GM23338 (cell line): ENCODE measurements around the gene GPR37L1. TPM values are rescaled to one million over a fixed set of nuclear protein-coding genes. Genes with fewer than 3 reads are reported as not detected.

Source experiments
- ATAC-seq: fragments of 200-7000 bp; cut with Tn5 transposase; 3 replicates; pipeline ENCODE4 v1.9.1; 2020
- DNase-seq: peaks from one replicate; pipeline ENCODE4 v3.0.0-alpha.2; 2015; ENCODE audit warnings: low spot score
- H2AFZ ChIP-seq: fragments of 200-600 bp; sonication (generic); 2 replicates; pipeline ENCODE4 v1.8.0; 2016; ENCODE audit warnings: antibody characterized with exemption, mild to moderate bottlenecking, moderate library complexity
- H3F3A ChIP-seq: fragments of 200-600 bp; sonication (generic); replicated peaks from 2 replicates; pipeline ENCODE4 v1.8.0; 2017; ENCODE audit warnings: antibody characterized with exemption, mixed run types, low read depth
- H3K27ac ChIP-seq: fragments of 200-600 bp; sonication (generic); 2 replicates; pipeline ENCODE4 v1.6.1; 2016; ENCODE audit warnings: low read depth
- H3K27me3 ChIP-seq: fragments of 200-600 bp; sonication (generic); 2 replicates; pipeline ENCODE4 v1.8.0; 2016; ENCODE audit warnings: mild to moderate bottlenecking, mixed run types, moderate library complexity; ENCODE audit not compliant: insufficient read depth
- H3K36me3 ChIP-seq: fragments of 200-600 bp; sonication (generic); 2 replicates; pipeline ENCODE4 v1.8.0; 2016; ENCODE audit warnings: mild to moderate bottlenecking; ENCODE audit not compliant: insufficient read depth
- H3K4me1 ChIP-seq: fragments of 200-600 bp; sonication (generic); 2 replicates; pipeline ENCODE4 v1.8.0; 2016; ENCODE audit warnings: mild to moderate bottlenecking, moderate library complexity; ENCODE audit not compliant: insufficient read depth
- H3K4me2 ChIP-seq: fragments of 200-600 bp; sonication (generic); 2 replicates; pipeline ENCODE4 v1.7.1; 2017; ENCODE audit warnings: mixed run types
- H3K4me3 ChIP-seq: fragments of 200-600 bp; sonication (generic); 2 replicates; pipeline ENCODE4 v1.6.1; 2016; ENCODE audit warnings: mixed run types
- H3K79me2 ChIP-seq: fragments of 200-600 bp; sonication (generic); replicated peaks from 2 replicates; pipeline ENCODE4 v1.8.0; 2017; ENCODE audit warnings: mild to moderate bottlenecking; ENCODE audit not compliant: insufficient read depth
- H3K9me2 ChIP-seq: fragments of 200-600 bp; sonication (generic); 2 replicates; pipeline ENCODE4 v1.8.0; 2017; ENCODE audit not compliant: insufficient read depth
- H4K20me1 ChIP-seq: fragments of 200-600 bp; sonication (generic); replicated peaks from 2 replicates; pipeline ENCODE4 v1.8.0; 2017; ENCODE audit warnings: mild to moderate bottlenecking; ENCODE audit not compliant: insufficient read depth
- H3K27ac Mint-ChIP-seq: 2 replicates; pipeline ENCODE4 v1.8.0; 2020; ENCODE audit warnings: inconsistent platforms, mild to moderate bottlenecking, moderate library complexity, mixed read lengths
- H3K27me3 Mint-ChIP-seq: 3 replicates; pipeline ENCODE4 v1.8.0; 2022; ENCODE audit warnings: low read depth, mild to moderate bottlenecking, moderate library complexity, mixed read lengths, inconsistent platforms; ENCODE audit not compliant: insufficient read depth, poor library complexity
- H3K36me3 Mint-ChIP-seq: 3 replicates; pipeline ENCODE4 v1.8.0; 2021; ENCODE audit warnings: low read depth, mild to moderate bottlenecking, inconsistent platforms, moderate library complexity, mixed read lengths
- H3K4me1 Mint-ChIP-seq: 3 replicates; pipeline ENCODE4 v1.8.0; 2020; ENCODE audit warnings: mild to moderate bottlenecking, inconsistent platforms, mixed read lengths
- H3K4me3 Mint-ChIP-seq: 3 replicates; pipeline ENCODE4 v1.8.0; 2021; ENCODE audit warnings: moderate library complexity, mild to moderate bottlenecking, inconsistent platforms, mixed read lengths
- H3K9me3 Mint-ChIP-seq: 3 replicates; pipeline ENCODE4 v1.8.0; 2020; ENCODE audit warnings: moderate library complexity, mild to moderate bottlenecking, inconsistent platforms, mixed read lengths
- CTCF ChIP-seq, 2 experiments: fragments of 200-600 bp in 1 of 2; sonication (generic) in 1 of 2; conservative IDR thresholded peaks; 2 replicates each; pipeline versions ENCODE4 v1.5.1 to v1.6.1; 2016 to 2017; ENCODE audit warnings: antibody characterized with exemption in 2 of 2, low read depth in 2 of 2, mild to moderate bottlenecking in 2 of 2, moderate library complexity in 1 of 2
- STAT1 ChIP-seq: IDR thresholded peaks from one replicate; pipeline ENCODE4 v1.6.1; 2016; ENCODE audit warnings: antibody characterized with exemption; ENCODE audit not compliant: unreplicated experiment
- polyA plus RNA-seq: library from polyadenylated mRNA; unstranded; fragments of >200 nt; fragmentation: Nextera tagmentation; extraction: Ambion mirVana; gene quantifications from 2 replicates; pipeline ENCODE4 v1.2.1, GENCODE V29; 2016
- total RNA-seq: library from RNA; depleted of rRNA; stranded (reverse); fragments of >200 nt; shearing (Covaris generic); gene quantifications from 2 replicates; pipeline ENCODE4 v1.2.3, GENCODE V29; 2014
- TF ChIP-seq, protein P1 (sequence below): fragments of 250-450 bp; sonication (Bioruptor Pico); IDR thresholded peaks from 2 replicates; pipeline ENCODE4 v1.5.0; 2020; ENCODE audit warnings: mild to moderate bottlenecking, moderate library complexity

The GPR37L1 gene
- total and polyA plus RNA-seq, 2 experiments from 2014 or later: 0.08 to 0.21 TPM

- 0 out of 2 replicates have a peak overlapping the region, but pooled peaks have one; percentile 18 for H3K27ac Mint-ChIP-seq
- peaks cover 3% of the 10 kb centered on the region; the same call in 1 of the 3 replicates for H3K9me3 Mint-ChIP-seq
- Histone ChIP-seq H2AFZ (peak overlapping the region; percentile 84), H3K79me2 (no peaks in the 10 kb centered on the region), H4K20me1 (no peaks in the 10 kb centered on the region), H3K27ac (no peak overlapping the region), H3K27me3 (no peaks in the 10 kb centered on the region), H3K4me3 (no peak overlapping the region), H3K36me3 (no peaks in the 10 kb centered on the region), H3F3A (0 out of 2 replicates have a peak, but pooled peaks cover 5% of the 10 kb centered on the region), H3K4me2 (0 out of 2 replicates have a peak overlapping the region, but pooled peaks have one; percentile 55), H3K4me1 (peaks cover 3% of the 10 kb centered on the region; the same call in 1 of the 2 replicates), H3K9me2 (no peaks in the 10 kb centered on the region)
- TF ChIP-seq STAT1 (no peak), CTCF (conservative IDR thresholded peaks at IDR 0.05; ENCODE audit: low read depth in 2 of 2) (peak; percentile 41 to 57)
- TF ChIP-seq, protein P1, sequence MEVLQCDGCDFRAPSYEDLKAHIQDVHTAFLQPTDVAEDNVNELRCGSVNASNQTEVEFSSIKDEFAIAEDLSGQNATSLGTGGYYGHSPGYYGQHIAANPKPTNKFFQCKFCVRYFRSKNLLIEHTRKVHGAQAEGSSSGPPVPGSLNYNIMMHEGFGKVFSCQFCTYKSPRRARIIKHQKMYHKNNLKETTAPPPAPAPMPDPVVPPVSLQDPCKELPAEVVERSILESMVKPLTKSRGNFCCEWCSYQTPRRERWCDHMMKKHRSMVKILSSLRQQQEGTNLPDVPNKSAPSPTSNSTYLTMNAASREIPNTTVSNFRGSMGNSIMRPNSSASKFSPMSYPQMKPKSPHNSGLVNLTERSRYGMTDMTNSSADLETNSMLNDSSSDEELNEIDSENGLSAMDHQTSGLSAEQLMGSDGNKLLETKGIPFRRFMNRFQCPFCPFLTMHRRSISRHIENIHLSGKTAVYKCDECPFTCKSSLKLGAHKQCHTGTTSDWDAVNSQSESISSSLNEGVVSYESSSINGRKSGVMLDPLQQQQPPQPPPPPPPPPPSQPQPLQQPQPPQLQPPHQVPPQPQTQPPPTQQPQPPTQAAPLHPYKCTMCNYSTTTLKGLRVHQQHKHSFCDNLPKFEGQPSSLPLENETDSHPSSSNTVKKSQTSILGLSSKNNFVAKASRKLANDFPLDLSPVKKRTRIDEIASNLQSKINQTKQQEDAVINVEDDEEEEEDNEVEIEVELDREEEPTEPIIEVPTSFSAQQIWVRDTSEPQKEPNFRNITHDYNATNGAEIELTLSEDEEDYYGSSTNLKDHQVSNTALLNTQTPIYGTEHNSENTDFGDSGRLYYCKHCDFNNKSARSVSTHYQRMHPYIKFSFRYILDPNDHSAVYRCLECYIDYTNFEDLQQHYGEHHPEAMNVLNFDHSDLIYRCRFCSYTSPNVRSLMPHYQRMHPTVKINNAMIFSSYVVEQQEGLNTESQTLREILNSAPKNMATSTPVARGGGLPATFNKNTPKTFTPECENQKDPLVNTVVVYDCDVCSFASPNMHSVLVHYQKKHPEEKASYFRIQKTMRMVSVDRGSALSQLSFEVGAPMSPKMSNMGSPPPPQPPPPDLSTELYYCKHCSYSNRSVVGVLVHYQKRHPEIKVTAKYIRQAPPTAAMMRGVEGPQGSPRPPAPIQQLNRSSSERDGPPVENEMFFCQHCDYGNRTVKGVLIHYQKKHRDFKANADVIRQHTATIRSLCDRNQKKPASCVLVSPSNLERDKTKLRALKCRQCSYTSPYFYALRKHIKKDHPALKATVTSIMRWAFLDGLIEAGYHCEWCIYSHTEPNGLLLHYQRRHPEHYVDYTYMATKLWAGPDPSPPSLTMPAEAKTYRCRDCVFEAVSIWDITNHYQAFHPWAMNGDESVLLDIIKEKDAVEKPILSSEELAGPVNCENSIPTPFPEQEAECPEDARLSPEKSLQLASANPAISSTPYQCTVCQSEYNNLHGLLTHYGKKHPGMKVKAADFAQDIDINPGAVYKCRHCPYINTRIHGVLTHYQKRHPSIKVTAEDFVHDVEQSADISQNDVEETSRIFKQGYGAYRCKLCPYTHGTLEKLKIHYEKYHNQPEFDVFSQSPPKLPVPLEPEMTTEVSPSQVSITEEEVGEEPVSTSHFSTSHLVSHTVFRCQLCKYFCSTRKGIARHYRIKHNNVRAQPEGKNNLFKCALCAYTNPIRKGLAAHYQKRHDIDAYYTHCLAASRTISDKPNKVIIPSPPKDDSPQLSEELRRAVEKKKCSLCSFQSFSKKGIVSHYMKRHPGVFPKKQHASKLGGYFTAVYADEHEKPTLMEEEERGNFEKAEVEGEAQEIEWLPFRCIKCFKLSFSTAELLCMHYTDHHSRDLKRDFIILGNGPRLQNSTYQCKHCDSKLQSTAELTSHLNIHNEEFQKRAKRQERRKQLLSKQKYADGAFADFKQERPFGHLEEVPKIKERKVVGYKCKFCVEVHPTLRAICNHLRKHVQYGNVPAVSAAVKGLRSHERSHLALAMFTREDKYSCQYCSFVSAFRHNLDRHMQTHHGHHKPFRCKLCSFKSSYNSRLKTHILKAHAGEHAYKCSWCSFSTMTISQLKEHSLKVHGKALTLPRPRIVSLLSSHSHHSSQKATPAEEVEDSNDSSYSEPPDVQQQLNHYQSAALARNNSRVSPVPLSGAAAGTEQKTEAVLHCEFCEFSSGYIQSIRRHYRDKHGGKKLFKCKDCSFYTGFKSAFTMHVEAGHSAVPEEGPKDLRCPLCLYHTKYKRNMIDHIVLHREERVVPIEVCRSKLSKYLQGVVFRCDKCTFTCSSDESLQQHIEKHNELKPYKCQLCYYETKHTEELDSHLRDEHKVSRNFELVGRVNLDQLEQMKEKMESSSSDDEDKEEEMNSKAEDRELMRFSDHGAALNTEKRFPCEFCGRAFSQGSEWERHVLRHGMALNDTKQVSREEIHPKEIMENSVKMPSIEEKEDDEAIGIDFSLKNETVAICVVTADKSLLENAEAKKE (CRISPR knock-in tag): no peak
- DNase-seq: peak; percentile 47
- no peak overlapping the region for H3K4me3 Mint-ChIP-seq
- H3K36me3 Mint-ChIP-seq: no peaks in the 10 kb centered on the region
- H3K4me1 Mint-ChIP-seq: peaks cover 46% of the 10 kb centered on the region
- peak; percentile 11 for ATAC-seq
- peaks cover 13% of the 10 kb centered on the region for H3K27me3 Mint-ChIP-seq
Observed at GRCh38 chr1:202158810-202159533, 36.3 kb downstream of the GPR37L1 start.
